Fibroblast of skin of left quadriceps (primary cell): ENCODE results near the gene LARGE2.

Source experiments
- DNase-seq, 2 experiments: peaks; one replicate each; pipeline ENCODE4 v3.0.0-alpha.2; 2013; ENCODE audit warnings: low read depth in 2 of 2

Gene LARGE2

DNA sequence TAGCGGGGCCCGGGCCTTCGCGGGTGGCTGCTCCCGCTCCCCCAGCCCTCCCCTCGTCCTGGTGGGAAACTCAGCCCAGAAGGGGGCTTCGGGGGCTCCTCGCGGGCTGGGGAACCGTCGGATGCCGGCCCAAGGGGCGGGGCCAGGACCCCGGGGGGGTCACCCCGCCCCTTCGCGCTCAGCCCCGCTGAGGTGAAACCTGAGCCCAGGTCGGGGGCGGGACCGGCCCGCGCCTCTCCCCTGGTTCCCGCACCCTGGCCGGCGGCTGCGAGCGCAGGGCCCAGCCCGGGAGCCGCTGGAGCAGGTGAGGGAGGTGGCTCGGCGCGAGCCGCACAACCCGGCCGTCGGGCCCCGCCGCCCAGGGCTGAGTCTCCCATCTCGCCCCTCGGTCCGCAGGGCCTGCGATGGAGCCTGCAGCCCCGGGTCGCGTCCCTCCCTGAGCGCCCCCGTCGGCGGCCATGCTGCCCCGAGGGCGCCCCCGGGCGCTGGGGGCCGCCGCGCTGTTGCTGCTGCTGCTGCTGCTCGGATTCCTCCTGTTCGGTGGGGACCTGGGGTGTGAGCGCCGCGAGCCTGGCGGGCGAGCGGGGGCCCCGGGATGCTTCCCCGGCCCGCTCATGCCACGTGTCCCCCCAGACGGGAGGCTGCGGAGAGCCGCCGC lies at the start of gene LARGE2:
Gene LARGE2, plus strand, starts transcription at position 232 of the 658 bp plus-strand sequence. Its CDS starts 227 bp downstream, at position 459.
- no peak for DNase-seq

DNA sequence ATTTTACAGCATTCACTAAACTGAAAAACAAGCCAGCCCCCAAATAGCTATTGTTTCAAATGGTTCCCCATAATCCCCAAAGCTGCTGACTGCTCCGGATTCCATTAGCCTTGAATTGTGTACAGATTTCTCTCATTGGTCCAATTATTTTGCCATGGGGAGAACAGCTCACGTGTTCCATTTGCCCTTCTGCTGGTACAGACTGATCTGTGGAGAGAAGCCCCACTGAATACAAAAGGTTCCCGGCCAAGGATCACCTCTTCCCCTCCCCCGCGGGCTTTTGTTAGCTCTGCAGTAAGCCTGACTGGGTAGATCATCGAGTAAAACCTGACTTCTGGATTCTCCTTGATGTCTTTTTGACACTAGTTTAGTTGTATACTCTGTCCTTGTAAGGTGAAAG lies 46.1 kb upstream of the LARGE2 start:
- no peak for DNase-seq

DNA sequence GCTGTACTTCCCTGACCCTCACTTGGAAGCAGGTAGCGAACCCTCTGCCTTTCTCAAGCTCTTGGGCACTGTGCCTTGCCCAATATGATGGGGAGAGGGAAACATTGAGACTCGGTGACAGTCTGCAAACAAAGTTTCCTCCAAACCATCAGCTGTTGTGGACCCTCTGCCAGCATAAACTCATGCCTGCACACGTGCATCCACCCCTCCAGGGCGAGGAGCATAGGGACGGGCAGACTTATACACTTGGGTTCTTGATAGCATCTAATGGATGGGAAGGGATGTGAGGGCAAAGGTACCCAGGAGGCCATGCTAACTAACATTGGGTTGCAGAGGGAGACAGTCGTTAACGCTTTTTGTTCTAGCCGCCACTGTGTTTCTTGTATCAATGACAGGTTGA lies 45.2 kb upstream of the LARGE2 start:
- no peak for DNase-seq

DNA sequence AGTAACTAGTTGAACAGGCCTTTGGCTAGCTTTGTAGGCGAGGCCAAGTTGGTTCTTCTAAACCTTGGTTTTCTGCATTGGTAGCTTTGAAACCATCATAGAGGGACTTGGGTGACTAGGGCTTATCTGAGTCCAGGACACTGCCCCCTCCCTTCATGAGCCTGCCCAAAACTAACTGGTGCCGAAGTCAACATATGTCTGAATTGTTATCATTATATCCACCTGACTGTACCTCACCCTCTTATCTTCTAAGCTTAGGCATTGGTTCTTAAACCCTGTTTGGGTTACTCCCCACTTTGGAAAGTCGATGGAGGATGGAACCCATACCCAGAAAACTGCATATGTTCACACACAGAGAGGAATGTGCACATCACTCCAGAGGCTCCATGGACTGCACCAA lies 44.6 kb upstream of the LARGE2 start:
- DNase-seq: no peak

DNA sequence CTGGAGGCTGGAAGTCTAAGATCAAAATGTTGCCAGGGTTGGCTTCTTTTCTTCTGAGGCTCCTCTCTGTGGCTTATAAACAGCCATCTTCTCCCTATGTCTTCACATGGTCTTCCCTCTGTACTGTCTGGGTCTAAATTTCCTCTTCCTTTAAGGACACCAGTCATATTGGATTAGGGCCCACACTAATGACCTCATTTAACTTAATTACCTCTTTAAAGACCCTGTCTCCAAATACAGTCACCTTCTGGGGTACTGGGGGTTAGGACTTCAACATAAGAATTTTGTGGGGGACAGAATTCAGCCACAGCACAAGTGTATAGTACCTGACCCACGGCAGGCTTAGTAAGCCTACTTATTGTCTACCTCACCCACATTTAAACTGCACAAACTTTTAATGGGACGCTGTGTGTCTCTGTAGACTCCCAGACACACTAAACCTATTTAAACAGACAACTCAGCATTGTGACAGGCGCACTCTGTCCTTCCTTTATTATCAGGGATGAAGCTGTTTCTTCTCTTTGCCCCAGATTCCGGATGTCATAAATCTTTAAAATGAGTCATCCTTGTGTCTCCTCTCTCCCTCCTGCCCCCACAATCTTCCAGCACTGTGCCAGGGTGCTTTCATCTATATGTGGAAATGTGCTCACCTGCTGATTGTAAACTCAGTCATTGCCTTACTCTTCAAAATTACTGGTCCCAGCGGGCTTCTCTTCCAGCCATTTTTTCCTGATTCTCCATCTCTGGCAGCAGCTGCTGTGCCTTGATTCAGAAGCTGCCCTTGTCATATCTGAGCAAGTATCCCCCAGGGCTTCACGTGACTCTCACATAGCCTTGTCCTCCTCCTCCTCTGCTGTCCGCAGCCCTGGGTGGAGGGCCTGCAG lies 42.4 kb upstream of the LARGE2 start:
- DNase-seq: no peak

DNA sequence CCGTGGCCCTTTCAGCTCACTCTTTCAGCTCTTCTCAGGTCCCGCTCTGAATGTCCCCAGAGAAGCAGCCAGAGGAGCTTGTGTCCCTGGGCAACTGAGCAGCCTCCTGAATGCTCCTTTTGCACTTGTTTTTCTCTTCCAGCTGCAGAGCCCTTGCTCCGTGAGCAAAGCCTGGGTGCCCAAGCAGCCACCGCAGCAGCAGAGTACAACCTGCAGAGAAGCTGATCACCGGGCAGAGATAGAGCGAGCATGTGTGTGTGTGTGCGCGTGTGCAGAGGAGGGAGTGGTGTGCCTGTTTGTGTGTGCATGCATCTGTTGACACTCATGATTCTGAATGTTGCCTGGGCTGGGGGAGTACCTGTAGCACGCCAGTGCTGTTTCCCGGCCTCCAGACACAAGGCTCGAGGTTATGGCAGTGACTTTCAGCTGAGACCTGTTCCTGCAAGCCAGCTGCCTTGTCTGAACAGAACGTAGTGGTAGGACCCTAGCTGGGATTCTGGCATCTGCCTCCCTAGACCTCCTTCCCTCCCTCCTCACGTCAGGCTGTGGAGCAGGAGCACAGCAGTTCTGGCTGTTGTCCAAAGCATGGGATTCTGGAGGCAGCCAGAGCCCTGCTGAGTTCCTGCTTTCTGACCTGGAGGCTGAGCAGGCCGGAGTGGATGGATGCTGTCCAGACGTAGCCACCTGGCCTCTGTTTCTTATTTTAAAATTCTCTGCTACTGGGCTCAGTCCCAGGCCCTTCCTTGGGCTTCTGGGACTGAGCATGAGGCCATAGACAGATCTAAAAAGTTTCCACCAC lies 41.5 kb upstream of the LARGE2 start:
- no peak for DNase-seq

- DNase-seq: no peak
Observed at GRCh38 chr11:45881708-45882368, 40.6 kb upstream of the LARGE2 start.

DNA sequence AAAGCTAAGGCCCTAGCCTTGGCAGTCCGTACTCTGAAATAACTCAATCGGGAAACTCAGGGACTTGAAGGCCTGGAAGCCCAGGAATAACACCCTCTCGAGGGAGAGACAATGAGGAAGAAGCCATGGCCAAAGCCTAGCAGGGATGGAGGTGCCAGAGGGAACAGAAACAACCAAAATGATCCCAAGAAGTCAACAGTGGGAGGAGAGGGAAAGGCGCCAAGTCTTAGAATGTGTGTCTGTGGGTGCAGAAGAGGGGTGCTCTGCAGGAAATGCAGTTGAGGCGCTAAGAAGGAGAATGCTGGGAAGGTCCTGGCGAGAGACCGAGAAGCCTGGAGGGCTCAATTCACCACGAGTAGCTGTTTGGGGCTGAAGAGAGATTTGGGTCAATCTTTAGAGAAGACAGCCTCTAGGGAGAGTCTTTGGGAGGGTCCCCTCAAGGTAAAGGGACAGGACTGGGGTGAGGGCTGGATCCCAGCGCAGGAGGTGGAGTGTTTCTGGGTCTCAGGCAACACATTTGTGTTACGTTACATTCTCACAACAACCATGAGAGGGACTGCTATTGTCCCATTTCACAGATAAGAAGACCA lies 37.8 kb upstream of the LARGE2 start:
- no peak for DNase-seq

- DNase-seq: no peak
Observed at GRCh38 chr11:45885274-45885920, 37.1 kb upstream of the LARGE2 start, which contains the start of gene MAPK8IP1. TSS of gene MAPK8IP1 (plus strand) at chr11:45885651. CDS start at chr11:45885821, 170 bp downstream.

GRCh38 chr11:45885921-45886721 lies 36.3 kb upstream of the LARGE2 start:
- DNase-seq: no peak

GRCh38 chr11:45886816-45887520 lies 35.5 kb upstream of the LARGE2 start:
- DNase-seq: no peak

GRCh38 chr11:45887587-45887986 lies 34.9 kb upstream of the LARGE2 start:
- no peak for DNase-seq

DNA sequence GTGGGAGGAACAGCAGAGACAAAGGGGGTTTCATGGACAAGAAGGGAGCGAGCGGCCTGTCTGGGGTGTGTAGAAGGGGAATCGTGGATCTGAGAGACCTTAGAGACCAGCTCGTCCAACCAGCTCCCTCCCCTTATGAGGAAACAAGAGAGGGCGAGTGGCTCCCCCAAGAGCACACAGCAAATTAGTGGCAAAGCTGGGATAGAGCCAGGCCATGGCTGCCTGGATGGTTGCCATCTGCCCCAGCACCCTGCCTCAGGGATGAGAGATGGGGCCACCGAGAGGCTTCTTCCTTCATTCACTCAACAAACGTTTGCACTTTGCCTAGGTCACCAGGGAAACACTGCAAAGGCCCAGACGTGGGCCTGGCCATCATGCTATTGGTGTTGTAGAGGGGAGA lies 32.9 kb upstream of the LARGE2 start:
- no peak for DNase-seq

GRCh38 chr11:45889966-45890365 lies 32.5 kb upstream of the LARGE2 start:
- no peak for DNase-seq

- no peak for DNase-seq
Observed at GRCh38 chr11:45890886-45891550, 31.4 kb upstream of the LARGE2 start.

GRCh38 chr11:45892856-45893255 lies 29.6 kb upstream of the LARGE2 start:
- no peak for DNase-seq

DNA sequence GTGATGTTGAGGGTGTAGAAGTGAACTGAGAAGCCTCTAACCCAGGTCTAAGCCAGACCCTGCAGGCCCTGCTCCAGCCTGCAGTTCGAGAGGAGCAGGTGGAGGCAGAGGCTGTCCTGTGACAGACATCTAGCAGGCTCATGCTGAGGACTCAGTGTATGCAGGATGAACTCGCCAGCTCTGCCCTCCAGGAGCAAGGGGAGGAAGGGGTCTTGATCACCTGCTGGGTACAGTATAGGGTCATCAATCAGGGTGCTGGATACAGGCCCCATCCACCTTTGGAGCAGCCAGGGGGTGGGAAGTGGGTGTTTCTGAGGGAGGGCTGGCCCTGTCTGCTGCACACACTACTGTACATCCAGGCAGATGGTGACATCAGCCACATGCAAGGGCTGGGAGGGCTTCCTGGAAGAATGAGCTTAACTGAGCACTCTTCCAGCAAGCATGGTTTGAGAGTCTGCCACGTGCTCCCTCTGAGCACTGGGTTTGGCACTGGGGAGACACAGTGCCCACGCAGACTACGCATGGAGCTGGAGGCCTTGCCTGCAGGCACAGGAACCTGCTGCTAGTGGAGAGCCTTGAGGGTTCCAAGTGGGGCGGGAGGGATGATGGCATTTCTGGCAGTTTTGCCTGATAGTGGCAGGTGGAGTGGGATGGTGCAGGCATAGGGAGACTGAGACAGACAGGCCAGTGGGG lies 27.8 kb upstream of the LARGE2 start:
- DNase-seq: no peak
